ENCODE results near the gene ZNF81. TPM values are rescaled to one million over a fixed set of nuclear protein-coding genes. Genes with fewer than 3 reads are reported as not detected.

The ZNF81 gene
- total and polyA plus RNA-seq, 10 donors = 1.2 to 17.1 (median 12.9) TPM

DNA sequence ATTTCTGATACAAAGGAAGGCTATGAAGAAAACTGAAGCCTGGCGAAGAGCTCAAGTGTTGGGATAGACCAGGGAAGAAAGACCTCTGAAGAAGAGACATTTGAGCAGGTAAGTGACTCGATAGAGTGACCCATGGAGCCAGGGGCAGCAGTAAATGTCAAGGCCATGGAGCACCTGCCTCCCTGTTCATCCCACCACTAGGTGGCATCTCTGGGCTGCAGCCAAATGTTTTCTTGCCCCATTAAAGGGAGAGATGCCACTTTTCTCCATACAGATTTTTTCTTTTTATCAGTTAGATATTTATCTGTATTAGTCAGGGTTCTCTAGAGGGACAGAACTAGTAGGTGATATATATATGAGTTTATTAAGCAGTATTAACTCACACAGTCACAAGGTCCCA, 4.9 kb upstream of the ZNF81 start:
- no peak for TF ChIP-seq POLR2AphosphoS5 (IDR thresholded peaks at IDR 0.05)
- TF ChIP-seq, protein P1, sequence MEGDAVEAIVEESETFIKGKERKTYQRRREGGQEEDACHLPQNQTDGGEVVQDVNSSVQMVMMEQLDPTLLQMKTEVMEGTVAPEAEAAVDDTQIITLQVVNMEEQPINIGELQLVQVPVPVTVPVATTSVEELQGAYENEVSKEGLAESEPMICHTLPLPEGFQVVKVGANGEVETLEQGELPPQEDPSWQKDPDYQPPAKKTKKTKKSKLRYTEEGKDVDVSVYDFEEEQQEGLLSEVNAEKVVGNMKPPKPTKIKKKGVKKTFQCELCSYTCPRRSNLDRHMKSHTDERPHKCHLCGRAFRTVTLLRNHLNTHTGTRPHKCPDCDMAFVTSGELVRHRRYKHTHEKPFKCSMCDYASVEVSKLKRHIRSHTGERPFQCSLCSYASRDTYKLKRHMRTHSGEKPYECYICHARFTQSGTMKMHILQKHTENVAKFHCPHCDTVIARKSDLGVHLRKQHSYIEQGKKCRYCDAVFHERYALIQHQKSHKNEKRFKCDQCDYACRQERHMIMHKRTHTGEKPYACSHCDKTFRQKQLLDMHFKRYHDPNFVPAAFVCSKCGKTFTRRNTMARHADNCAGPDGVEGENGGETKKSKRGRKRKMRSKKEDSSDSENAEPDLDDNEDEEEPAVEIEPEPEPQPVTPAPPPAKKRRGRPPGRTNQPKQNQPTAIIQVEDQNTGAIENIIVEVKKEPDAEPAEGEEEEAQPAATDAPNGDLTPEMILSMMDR (IDR thresholded peaks at IDR 0.05 in 8 of 11, conservative IDR thresholded peaks at IDR 0.05 in 3 of 11) = peak in 10 of 11 experiments; percentile 31 to 74 (median 59)
- no peak overlapping the region for H3K4me3 ChIP-seq
- no peaks in the 10 kb centered on the region for H3K36me3 ChIP-seq
- H3K4me1 ChIP-seq = peaks cover 0 to 7% (median 2%) of the 10 kb centered on the region in 6 donors
- peak; percentile 75 for DNase-seq
- H3K27me3 ChIP-seq (replicated peaks in 1 of 7) = no peaks in the 10 kb centered on the region
- 33 to 51% (median 45%) methylated on average over 2 of the region's 2 CpGs for WGBS, 5 donors
- H3K9me3 ChIP-seq = no peaks in the 10 kb centered on the region
- H3K27ac ChIP-seq = no peak overlapping the region
- intact Hi-C loops (cut with DNase I; ENCODE audit: low total_unique reads) = loop anchor here (10.0 kb wide), 1 partner anchor 193 kb away; no protein-coding TSS in a partner anchor

DNA sequence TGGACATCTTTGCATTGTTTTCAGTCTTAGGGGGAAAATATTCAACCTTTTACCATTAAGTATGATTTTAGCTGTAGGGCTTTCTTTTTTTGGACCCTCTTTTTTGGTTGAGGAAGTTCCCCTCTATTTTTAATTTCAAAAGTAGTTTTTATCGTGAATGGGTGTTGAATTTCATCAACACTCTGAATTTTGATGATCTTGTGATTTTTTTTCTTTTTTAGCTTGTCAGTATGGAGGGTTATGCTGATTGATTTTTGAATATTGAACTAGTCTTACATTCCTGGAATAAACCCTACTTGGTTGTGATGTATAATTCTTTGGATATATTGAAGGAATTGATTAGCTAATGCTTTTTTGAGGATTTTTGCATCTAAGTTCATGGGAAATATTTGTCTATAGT, 1.7 kb downstream of the ZNF81 start:
- intact Hi-C loops (cut with DNase I; ENCODE audit: low total_unique reads) = loop anchor here (10.0 kb wide), 1 partner anchor 186 kb away; no protein-coding TSS in a partner anchor
- DNase-seq = no peak
- Histone ChIP-seq H3K9me3 (no peaks in the 10 kb centered on the region), H3K27ac (no peak overlapping the region), H3K4me3 (no peak overlapping the region), H3K27me3 (replicated peaks in 1 of 7) (no peaks in the 10 kb centered on the region), H3K36me3 (peaks cover 0 to 4% (median 0%) of the 10 kb centered on the region in 6 donors), H3K4me1 (peaks cover 0 to 28% (median 12%) of the 10 kb centered on the region in 6 donors)
- TF ChIP-seq POLR2AphosphoS5 (IDR thresholded peaks at IDR 0.05) (no peak), POLR2A (IDR thresholded peaks at IDR 0.05) (no peak)
- TF ChIP-seq, protein P1 (IDR thresholded peaks at IDR 0.05 in 8 of 11, conservative IDR thresholded peaks at IDR 0.05 in 3 of 11) = no peak
- 35 to 48% (median 38%) methylated on average over 1 of the region's 1 CpG for WGBS, 5 donors

DNA sequence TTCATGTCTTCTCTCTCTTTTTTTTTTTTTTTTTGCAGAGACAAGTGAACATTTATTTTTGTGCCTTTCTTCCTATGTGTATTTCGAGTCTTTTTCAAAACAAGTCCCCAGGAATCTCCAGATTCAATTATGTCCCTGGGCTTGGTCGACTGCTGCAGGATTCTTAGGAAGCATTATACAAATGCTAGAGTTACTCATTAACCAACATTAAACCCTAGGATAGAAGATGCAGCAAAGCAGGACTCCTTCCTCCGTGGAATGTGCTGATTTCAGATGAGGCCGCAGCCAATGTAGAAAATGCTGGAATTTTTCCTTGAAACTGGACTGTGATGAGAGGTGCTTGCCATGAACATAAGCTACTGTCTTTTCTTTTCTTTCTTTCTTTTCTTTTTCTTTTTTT, 3.4 kb downstream of the ZNF81 start:
- Histone ChIP-seq H3K4me3 (no peak overlapping the region), H3K27ac (no peak overlapping the region), H3K9me3 (no peaks in the 10 kb centered on the region), H3K36me3 (peaks cover 0 to 4% (median 0%) of the 10 kb centered on the region in 6 donors), H3K27me3 (replicated peaks in 1 of 7) (no peaks in the 10 kb centered on the region), H3K4me1 (peaks cover 0 to 28% (median 12%) of the 10 kb centered on the region in 6 donors)
- intact Hi-C loops (cut with DNase I; ENCODE audit: low total_unique reads) = no loop called here
- TF ChIP-seq POLR2AphosphoS5 (IDR thresholded peaks at IDR 0.05) = no peak
- TF ChIP-seq, protein P1 (IDR thresholded peaks at IDR 0.05 in 8 of 11, conservative IDR thresholded peaks at IDR 0.05 in 3 of 11) = no peak
- no peak for TF ChIP-seq POLR2A (IDR thresholded peaks at IDR 0.05)
- no peak for DNase-seq
- WGBS, 5 donors = 76 to 98% (median 96%) methylated on average over 4 of the region's 4 CpGs

DNA sequence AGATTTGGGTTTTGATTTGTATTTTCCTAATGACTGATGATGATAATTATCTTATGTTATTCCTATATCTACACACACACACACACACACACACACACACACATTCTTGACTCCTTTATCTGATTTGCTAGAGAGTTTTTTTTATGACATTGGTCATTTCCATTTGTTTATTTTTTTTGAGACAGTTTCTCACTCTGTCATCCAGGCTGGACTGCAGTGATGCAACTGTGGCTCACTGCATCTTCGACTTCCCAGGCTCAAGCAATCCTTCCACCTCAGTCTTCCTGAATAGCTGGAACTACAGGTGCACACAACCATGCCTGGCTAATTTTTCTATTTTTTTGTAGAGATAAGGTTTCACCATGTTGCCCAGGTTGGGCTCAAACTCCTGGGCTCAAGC, 6.7 kb downstream of the ZNF81 start:
- intact Hi-C loops (cut with DNase I; ENCODE audit: low total_unique reads) = no loop called here
- no peaks in the 10 kb centered on the region for H3K27me3 ChIP-seq (replicated peaks in 1 of 7)
- H3K4me1 ChIP-seq = peaks cover 0 to 7% (median under 1%) of the 10 kb centered on the region in 6 donors
- H3K36me3 ChIP-seq = peaks cover 0 to 29% (median 6%) of the 10 kb centered on the region in 6 donors
- H3K4me3 ChIP-seq = no peak overlapping the region
- H3K9me3 ChIP-seq = no peaks in the 10 kb centered on the region
- WGBS, 5 donors = 58 to 93% (median 79%) methylated on average over 1 of the region's 1 CpG
- DNase-seq = no peak
- no peak for TF ChIP-seq POLR2A (IDR thresholded peaks at IDR 0.05)
- TF ChIP-seq, protein P1 (IDR thresholded peaks at IDR 0.05 in 8 of 11, conservative IDR thresholded peaks at IDR 0.05 in 3 of 11) = no peak
- no peak for TF ChIP-seq POLR2AphosphoS5 (IDR thresholded peaks at IDR 0.05)
- H3K27ac ChIP-seq = no peak overlapping the region

Data from spleen (tissue), 11 donors.